Neural cell (in vitro differentiated cells): ENCODE data around the gene DAAM2. TPM values are rescaled to one million over a fixed set of nuclear protein-coding genes. Genes with fewer than 3 reads are reported as not detected.

Experiments
- H2AFZ ChIP-seq: fragments of 200-600, 300-800 bp; sonication (generic), shearing (Covaris generic); 2 replicates; pipeline ENCODE4 v1.6.0; 2014; ENCODE audit warnings: low read depth, mild to moderate bottlenecking, antibody characterized with exemption, low read length, moderate library complexity
- H3F3A ChIP-seq: fragments of 200-600 bp; shearing (Covaris generic); 2 replicates; pipeline ENCODE4 v1.6.1; 2016; ENCODE audit warnings: mild to moderate bottlenecking, moderate library complexity, mixed read lengths, antibody characterized with exemption, low read length; ENCODE audit not compliant: insufficient read depth, poor library complexity, severe bottlenecking
- H3K27ac ChIP-seq: fragments of 200-600, 300-800 bp; sonication (generic), shearing (Covaris generic); 2 replicates; pipeline ENCODE4 v1.5.1; 2014; ENCODE audit warnings: mild to moderate bottlenecking, low read length, moderate library complexity
- H3K27me3 ChIP-seq: fragments of 300-800, 200-600 bp; sonication (generic), shearing (Covaris generic); 2 replicates; pipeline ENCODE4 v1.6.0; 2014; ENCODE audit warnings: mild to moderate bottlenecking, low read depth, low read length, moderate library complexity; ENCODE audit not compliant: insufficient read depth
- H3K36me3 ChIP-seq: fragments of 300-800, 200-600 bp; sonication (generic), shearing (Covaris generic); 2 replicates; pipeline ENCODE4 v1.5.1; 2014; ENCODE audit warnings: mild to moderate bottlenecking, antibody characterized with exemption, low read length, moderate library complexity; ENCODE audit not compliant: insufficient read depth
- H3K4me2 ChIP-seq: fragments of 300-800, 200-600 bp; sonication (generic), shearing (Covaris generic); 2 replicates; pipeline ENCODE4 v1.6.0; 2014; ENCODE audit warnings: mild to moderate bottlenecking, low read length
- H3K4me3 ChIP-seq: fragments of 300-800, 200-600 bp; sonication (generic), shearing (Covaris generic); 2 replicates; pipeline ENCODE4 v1.5.1; 2014; ENCODE audit warnings: mild to moderate bottlenecking, low read length, moderate library complexity
- H3K79me2 ChIP-seq: fragments of 200-600 bp; shearing (Covaris generic); replicated peaks from 2 replicates; pipeline ENCODE4 v1.6.0; 2014; ENCODE audit warnings: mild to moderate bottlenecking, low read length, moderate library complexity; ENCODE audit not compliant: insufficient read depth
- H3K9ac ChIP-seq: fragments of 300-800, 200-600 bp; sonication (generic), shearing (Covaris generic); 2 replicates; pipeline ENCODE4 v1.6.1; 2016; ENCODE audit warnings: mild to moderate bottlenecking, low read length, mixed read lengths
- H3K9me2 ChIP-seq: fragments of 200-600 bp; shearing (Covaris generic); 2 replicates; pipeline ENCODE4 v1.6.1; 2016; ENCODE audit warnings: mild to moderate bottlenecking, low read length, mixed read lengths; ENCODE audit not compliant: insufficient read depth
- H3K9me3 ChIP-seq: fragments of 200-600, 300-800 bp; sonication (generic), shearing (Covaris generic); 2 replicates; pipeline ENCODE4 v1.6.1; 2016; ENCODE audit warnings: mild to moderate bottlenecking, mixed run types, low read length, moderate library complexity, mixed read lengths
- H4K20me1 ChIP-seq: fragments of 200-600 bp; shearing (Covaris generic); 2 replicates; pipeline ENCODE4 v1.6.1; 2016; ENCODE audit warnings: mild to moderate bottlenecking, mixed run types; ENCODE audit not compliant: insufficient read depth
- EP300 ChIP-seq: fragments of 450-650 bp; conservative IDR thresholded peaks from 2 replicates; pipeline ENCODE4 v1.6.1; 2014; ENCODE audit warnings: antibody characterized with exemption, mild to moderate bottlenecking, moderate library complexity; ENCODE audit not compliant: poor library complexity, severe bottlenecking
- EZH2 ChIP-seq: fragments of 200-600, 300-800 bp; shearing (Covaris generic), sonication (generic); IDR thresholded peaks from 2 replicates; pipeline ENCODE4 v1.6.1; 2014; ENCODE audit warnings: antibody characterized with exemption, low read length, borderline replicate concordance, mild to moderate bottlenecking; ENCODE audit not compliant: insufficient read depth, poor library complexity, severe bottlenecking
- MXI1 ChIP-seq: fragments of 450-650 bp; conservative IDR thresholded peaks from 2 replicates; pipeline ENCODE4 v1.6.1; 2014; ENCODE audit warnings: antibody characterized with exemption, mild to moderate bottlenecking; ENCODE audit not compliant: poor library complexity, severe bottlenecking
- POLR2AphosphoS5 ChIP-seq: IDR thresholded peaks from 2 replicates; pipeline ENCODE4 v1.6.1; 2012
- RAD21 ChIP-seq: fragments of 450-650 bp; conservative IDR thresholded peaks from 2 replicates; pipeline ENCODE4 v1.6.1; 2014; ENCODE audit warnings: antibody characterized with exemption, mild to moderate bottlenecking, moderate library complexity
- SMC3 ChIP-seq: fragments of 450-650 bp; conservative IDR thresholded peaks from 2 replicates; pipeline ENCODE4 v1.6.1; 2014; ENCODE audit warnings: antibody characterized with exemption, mild to moderate bottlenecking, moderate library complexity; ENCODE audit not compliant: poor library complexity
- TAF1 ChIP-seq: IDR thresholded peaks from 2 replicates; pipeline ENCODE4 v1.6.1; 2012; ENCODE audit warnings: low read depth
- polyA plus RNA-seq: library from polyadenylated mRNA; depleted of rRNA; stranded (reverse); fragments of >200 nt; gene quantifications from 2 replicates; pipeline ENCODE4 v1.2.3, GENCODE V29; 2014
- TF ChIP-seq, protein P1 (sequence below): fragments of 450-650 bp; IDR thresholded peaks from 2 replicates; pipeline ENCODE4 v1.5.1; 2014; ENCODE audit warnings: antibody characterized with exemption, mild to moderate bottlenecking, moderate library complexity; ENCODE audit not compliant: poor library complexity, severe bottlenecking
- TF ChIP-seq, protein P2 (sequence below): IDR thresholded peaks from 2 replicates; pipeline ENCODE4 v1.6.1; 2012; ENCODE audit warnings: borderline replicate concordance

Gene DAAM2
- polyA plus RNA-seq, 1 donor from 2014 or later = 1.2 TPM

DNA sequence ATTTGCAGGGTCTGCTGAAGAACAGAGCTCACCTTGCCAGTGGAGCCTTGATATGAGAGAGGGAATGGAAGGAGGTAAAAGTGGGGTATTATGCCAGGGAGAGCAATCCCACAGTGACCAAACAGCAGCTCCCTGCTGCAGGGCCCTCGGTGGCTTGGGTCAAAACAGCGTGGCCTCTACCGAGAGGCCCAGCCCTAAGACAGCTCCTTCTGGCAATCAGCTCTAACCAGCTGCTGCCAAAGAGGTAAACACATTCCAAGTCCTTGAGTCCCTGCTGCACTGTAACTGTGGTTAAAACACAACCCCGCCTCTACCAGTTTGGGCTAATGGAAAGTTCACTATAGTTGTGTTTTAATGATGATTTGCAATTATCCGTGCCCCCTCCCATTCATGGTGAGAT, 1.4 kb upstream of the DAAM2 start:
- Histone ChIP-seq H3K9me2 (no peaks in the 10 kb centered on the region), H3K27ac (no peak overlapping the region), H3K9me3 (no peaks in the 10 kb centered on the region), H3K9ac (no peak overlapping the region), H3K4me2 (no peak overlapping the region), H3K36me3 (no peaks in the 10 kb centered on the region), H3K4me3 (no peak overlapping the region), H4K20me1 (no peaks in the 10 kb centered on the region), H3F3A (no peaks in the 10 kb centered on the region), H3K79me2 (no peaks in the 10 kb centered on the region), H3K27me3 (peaks cover 24% of the 10 kb centered on the region), H2AFZ (no peak overlapping the region)
- TF ChIP-seq, protein P1, sequence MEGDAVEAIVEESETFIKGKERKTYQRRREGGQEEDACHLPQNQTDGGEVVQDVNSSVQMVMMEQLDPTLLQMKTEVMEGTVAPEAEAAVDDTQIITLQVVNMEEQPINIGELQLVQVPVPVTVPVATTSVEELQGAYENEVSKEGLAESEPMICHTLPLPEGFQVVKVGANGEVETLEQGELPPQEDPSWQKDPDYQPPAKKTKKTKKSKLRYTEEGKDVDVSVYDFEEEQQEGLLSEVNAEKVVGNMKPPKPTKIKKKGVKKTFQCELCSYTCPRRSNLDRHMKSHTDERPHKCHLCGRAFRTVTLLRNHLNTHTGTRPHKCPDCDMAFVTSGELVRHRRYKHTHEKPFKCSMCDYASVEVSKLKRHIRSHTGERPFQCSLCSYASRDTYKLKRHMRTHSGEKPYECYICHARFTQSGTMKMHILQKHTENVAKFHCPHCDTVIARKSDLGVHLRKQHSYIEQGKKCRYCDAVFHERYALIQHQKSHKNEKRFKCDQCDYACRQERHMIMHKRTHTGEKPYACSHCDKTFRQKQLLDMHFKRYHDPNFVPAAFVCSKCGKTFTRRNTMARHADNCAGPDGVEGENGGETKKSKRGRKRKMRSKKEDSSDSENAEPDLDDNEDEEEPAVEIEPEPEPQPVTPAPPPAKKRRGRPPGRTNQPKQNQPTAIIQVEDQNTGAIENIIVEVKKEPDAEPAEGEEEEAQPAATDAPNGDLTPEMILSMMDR = no peak
- TF ChIP-seq EP300 (no peak), EZH2 (no peak), RAD21 (no peak), POLR2AphosphoS5 (no peak), MXI1 (no peak), TAF1 (no peak), SMC3 (no peak)
- TF ChIP-seq, protein P2, sequence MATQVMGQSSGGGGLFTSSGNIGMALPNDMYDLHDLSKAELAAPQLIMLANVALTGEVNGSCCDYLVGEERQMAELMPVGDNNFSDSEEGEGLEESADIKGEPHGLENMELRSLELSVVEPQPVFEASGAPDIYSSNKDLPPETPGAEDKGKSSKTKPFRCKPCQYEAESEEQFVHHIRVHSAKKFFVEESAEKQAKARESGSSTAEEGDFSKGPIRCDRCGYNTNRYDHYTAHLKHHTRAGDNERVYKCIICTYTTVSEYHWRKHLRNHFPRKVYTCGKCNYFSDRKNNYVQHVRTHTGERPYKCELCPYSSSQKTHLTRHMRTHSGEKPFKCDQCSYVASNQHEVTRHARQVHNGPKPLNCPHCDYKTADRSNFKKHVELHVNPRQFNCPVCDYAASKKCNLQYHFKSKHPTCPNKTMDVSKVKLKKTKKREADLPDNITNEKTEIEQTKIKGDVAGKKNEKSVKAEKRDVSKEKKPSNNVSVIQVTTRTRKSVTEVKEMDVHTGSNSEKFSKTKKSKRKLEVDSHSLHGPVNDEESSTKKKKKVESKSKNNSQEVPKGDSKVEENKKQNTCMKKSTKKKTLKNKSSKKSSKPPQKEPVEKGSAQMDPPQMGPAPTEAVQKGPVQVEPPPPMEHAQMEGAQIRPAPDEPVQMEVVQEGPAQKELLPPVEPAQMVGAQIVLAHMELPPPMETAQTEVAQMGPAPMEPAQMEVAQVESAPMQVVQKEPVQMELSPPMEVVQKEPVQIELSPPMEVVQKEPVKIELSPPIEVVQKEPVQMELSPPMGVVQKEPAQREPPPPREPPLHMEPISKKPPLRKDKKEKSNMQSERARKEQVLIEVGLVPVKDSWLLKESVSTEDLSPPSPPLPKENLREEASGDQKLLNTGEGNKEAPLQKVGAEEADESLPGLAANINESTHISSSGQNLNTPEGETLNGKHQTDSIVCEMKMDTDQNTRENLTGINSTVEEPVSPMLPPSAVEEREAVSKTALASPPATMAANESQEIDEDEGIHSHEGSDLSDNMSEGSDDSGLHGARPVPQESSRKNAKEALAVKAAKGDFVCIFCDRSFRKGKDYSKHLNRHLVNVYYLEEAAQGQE = no peak

DNA sequence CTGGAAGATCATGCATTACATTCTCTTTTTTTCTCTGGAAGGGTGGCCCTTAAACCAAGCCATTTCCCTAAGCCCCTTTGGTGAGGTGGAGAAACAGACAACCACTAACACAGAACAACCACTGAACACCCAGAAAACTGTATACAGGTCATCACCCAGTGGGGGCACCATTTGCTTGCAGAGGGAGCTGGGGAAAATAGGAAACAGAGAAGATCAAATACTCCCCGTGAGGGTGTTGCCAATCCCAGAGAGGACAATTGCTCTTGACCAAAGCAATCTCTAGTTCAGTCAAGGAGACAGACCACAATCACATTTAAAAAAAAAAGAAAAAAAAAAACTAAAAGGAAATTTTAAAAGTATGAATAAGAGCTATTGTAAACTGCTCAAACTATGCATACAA, 865 bp upstream of the DAAM2 start:
- no peaks in the 10 kb centered on the region for H3K9me2 ChIP-seq
- H3K9ac ChIP-seq = no peak overlapping the region
- H4K20me1 ChIP-seq = no peaks in the 10 kb centered on the region
- no peak overlapping the region for H3K4me2 ChIP-seq
- H3K79me2 ChIP-seq = no peaks in the 10 kb centered on the region
- H3K9me3 ChIP-seq = no peaks in the 10 kb centered on the region
- no peaks in the 10 kb centered on the region for H3F3A ChIP-seq
- H3K4me3 ChIP-seq = no peak overlapping the region
- H3K27me3 ChIP-seq = peaks cover 24% of the 10 kb centered on the region
- no peak overlapping the region for H3K27ac ChIP-seq
- H2AFZ ChIP-seq = no peak overlapping the region
- H3K36me3 ChIP-seq = no peaks in the 10 kb centered on the region
- TF ChIP-seq EP300 (no peak), RAD21 (no peak), SMC3 (no peak), EZH2 (no peak), POLR2AphosphoS5 (no peak), TAF1 (no peak), MXI1 (no peak)
- TF ChIP-seq, protein P2 = no peak
- TF ChIP-seq, protein P1 = no peak
